ENCODE results near the gene MYL6. TPM values are rescaled to one million over a fixed set of nuclear protein-coding genes. Genes with fewer than 3 reads are reported as not detected.
"Not testable (repeated sequence)": the region's sequence is repeated elsewhere in the genome, so short reads cannot be mapped to it uniquely, and the experiment has no call there.

The MYL6 gene
- 546 TPM for total RNA-seq
- long read RNA-seq, transcript MYL6-207 (6 exons, 655 nt) = minor isoform, 60 of 443 reads
- long read RNA-seq, transcript MYL6-219 (5 exons, 1,438 nt) = minor isoform, 10 of 443 reads
- long read RNA-seq, transcript MYL6-218 (7 exons, 901 nt) = major isoform, 96 of 443 reads
- long read RNA-seq, partial matches to known transcripts = 59 of 443 reads
- long read RNA-seq, other reads (novel, unspliced or antisense) = 211 of 443 reads

DNA sequence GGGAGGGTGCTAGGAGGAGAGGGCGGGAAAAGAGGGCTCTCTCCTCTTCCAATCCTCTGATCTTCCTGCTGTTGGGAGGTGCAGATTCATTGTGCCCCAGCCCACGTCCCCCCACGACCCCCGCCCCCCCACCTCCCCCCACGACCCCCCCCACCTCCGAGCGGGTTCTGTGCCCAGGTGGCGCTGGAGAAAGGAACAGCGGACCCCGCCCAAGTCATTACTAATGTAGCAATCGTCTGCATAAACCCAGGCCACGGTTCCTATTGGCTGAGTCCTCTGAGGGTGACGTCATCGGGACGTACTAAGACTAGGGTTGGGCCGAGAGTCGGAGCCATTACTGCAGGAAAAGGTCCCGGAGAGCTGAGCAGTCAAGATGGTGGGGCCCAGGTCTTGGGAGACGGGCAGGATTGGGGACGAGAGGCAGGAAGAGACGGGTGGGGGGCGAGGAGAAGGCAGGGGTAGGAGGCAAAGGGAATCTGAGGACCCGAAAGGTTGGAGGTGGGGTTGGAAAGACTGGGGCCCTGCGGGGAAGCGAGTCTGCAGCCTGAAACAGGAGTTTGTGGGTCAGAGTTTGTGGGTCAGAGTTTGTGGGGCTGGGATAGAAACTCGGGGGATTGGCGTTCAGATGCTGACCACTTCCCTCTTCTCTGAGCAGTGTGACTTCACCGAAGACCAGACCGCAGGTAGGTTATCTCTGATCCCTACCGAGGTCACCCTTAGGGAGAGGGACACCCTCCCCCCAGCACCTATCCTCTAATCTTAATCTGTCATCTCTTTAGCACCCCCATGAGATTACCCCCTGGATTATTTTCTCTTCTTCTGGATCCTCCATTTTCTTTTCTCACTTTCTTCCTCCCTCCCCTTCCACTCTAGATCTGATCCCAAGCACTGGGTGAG lies at the start of gene MYL6:
Gene MYL6 (plus strand): TSS at position 331 of the 897 bp plus-strand sequence. CDS start 43 bp downstream, at position 374.
- intact Hi-C loops (cut with micrococcal nuclease) = no loop called here
- ATAC-seq = peak; percentile 90
- peak; percentile 92 for DNase-seq

DNA sequence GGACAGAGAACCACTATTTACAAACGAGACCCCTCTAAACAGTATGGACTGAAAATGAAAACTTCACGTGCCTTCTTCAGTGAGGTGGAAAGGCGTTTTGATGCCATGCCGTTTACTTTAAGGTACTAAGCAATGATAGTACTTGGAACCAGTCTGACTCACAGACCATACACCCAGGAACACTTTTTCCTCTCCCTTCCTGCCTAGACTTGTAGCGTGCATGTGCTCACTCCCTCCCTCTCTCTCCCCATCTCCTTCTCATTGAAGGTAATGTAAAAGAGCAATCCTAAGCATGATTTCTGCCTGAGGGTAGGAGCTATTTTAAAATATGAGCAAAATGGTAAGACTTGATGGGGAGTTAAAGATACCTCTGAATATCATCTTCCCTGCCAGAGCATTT lies 47.6 kb upstream of the MYL6 start:
- DNase-seq (no peak), ATAC-seq (no peak)
- intact Hi-C loops (cut with micrococcal nuclease) = no loop called here

DNA sequence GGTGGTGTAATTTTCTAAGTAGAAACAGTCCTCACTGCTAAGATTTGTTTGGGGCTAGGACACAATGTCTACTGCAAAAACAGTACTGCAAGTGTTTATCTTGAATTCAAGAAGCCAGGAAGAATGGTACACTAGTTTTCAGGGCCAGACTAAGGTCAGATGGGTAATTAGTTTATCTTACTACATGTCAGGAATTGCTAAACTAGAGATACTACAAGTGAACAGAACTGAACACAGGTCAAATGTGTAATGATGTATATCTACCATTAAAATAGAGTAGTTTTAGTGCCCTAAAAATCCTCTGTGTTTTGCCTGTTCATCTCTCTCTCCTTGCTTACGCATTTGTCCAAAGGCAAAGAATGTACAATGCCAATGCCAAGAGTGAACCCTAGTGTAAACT lies 44.1 kb upstream of the MYL6 start:
- DNase-seq = no peak
- ATAC-seq = no peak
- intact Hi-C loops (cut with micrococcal nuclease) = no loop called here

DNA sequence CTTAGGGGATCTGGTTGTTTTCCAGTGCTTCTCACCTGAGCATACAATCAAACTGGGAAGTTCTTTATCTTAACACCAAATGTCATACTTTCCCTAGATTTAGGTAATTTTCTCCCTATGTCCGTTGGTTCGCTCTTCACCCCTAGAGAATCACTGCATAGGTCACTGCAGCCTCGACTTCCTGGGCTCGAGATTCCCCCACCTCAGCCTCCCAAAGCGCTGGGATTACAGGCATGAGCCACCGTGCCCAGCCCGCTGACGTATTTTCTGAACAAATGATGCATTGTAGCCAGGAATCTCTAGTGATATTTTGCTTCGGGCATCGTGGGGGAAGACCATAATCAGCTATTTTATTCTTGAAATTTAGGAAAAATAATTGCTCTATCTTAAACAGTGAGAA lies 42.8 kb upstream of the MYL6 start:
- ATAC-seq (no peak), DNase-seq (peak; percentile 38)
- intact Hi-C loops (cut with micrococcal nuclease) = no loop called here

DNA sequence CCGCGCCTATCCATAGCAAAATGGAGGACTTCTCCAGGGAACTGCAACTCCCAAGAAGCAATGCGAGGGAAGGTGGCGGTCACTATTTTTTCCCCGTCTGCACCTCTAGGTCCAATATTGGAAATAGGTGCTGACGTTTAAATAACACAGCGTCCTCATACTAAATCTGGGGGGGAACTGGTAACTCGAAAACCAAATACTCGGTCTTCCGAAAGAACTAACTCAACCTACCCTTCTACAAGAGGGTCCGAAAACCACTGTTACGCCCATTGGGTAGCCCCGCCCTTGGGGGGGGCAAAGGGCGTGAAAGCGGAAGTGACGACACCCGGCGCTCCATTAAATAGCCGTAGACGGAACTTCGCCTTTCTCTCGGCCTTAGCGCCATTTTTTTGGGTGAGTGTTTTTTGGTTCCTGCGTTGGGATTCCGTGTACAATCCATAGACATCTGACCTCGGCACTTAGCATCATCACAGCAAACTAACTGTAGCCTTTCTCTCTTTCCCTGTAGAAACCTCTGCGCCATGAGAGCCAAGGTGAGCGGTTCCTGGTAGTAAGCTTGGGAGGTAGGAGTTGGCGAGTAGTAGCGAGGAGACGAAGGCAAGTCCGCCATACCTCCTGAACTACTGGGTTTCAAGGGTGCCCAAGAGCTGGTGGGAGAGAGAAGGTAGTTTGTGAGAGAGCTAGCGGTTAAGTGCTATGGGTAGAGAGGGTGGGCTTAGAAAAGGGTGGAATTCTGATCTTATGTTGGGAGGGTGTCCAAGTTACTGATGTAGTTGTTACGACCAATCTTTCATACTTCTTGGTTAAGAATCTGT lies 41.7 kb upstream of the MYL6 start, which contains the start of gene RPL41:
Gene RPL41 (plus strand): TSS at position 367 of the 815 bp plus-strand sequence.
- ATAC-seq = peak; percentile 78
- DNase-seq = peak; percentile 96
- intact Hi-C loops (cut with micrococcal nuclease) = no loop called here

DNA sequence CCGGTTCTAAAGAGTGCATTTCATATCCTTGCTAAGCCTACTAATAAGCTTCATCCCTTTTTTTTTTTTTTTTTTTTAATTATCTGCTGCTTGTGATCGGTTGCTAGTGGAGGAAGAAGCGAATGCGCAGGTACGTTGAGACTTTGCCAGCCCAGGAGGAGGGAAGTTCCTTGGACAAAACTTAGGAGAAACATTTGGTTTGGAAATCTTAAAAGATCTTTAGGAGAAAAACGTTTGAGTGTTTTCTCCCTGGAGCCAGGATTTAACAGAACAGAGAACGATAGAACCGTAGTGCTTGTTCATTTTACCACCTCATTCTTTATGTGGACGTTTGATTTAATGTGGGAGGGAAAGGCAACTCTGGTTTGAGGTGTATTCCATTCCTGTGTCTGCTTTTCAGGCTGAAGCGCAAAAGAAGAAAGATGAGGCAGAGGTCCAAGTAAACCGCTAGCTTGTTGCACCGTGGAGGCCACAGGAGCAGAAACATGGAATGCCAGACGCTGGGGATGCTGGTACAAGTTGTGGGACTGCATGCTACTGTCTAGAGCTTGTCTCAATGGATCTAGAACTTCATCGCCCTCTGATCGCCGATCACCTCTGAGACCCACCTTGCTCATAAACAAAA lies 41.0 kb upstream of the MYL6 start:
- ATAC-seq; intact Hi-C loops (cut with micrococcal nuclease); DNase-seq: not testable (repeated sequence)

DNA sequence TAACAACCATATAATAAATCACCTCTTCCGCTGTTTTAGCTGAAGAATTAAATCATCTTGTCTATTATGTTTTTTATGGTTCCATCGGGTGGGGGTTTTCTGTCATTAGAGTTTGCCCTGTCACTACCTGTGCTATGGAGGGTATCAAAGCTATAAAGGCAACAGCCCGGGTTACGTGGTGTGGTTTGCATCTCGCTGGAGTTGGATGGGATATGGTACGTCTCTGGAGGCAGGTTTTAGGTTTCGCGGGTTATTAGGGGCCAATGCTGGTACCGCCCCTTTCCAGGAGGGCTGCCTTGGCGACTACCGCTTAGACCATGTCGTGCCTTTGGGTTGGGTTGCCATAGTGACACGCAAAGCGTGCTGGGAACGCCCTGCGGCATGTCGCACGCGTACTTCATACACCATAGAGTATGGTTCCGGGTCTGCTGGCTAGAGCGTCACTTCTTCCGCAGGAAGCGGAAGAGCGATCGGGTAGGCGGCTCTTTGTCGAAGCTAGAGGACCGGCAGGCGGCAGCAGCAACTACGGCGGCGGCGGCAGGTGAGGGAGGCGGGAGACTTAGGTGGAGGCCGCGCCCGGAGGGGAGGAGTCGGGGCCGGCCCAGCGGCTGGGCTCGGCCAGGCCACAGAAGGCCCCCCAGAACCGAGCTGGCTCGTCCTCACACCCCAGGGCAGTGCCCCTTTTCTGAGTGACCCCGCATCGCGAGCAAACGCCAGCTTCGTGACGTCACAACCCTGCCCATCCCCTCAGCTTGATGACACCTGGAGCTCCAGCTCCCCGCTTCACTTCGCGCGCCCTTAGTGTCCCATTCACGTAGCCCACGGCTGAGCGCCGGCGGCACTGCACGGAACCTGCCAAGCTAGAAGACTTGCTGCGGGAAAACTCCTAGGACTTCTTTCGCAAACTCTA lies 40.1 kb upstream of the MYL6 start, which contains the start of gene ZC3H10:
Gene ZC3H10 (plus strand): TSS at position 489 of the 910 bp plus-strand sequence. CDS start 2,297 bp downstream, outside the sequence.
- intact Hi-C loops (cut with micrococcal nuclease) = no loop called here
- DNase-seq (peak; percentile 97), ATAC-seq (peak; percentile 85)

DNA sequence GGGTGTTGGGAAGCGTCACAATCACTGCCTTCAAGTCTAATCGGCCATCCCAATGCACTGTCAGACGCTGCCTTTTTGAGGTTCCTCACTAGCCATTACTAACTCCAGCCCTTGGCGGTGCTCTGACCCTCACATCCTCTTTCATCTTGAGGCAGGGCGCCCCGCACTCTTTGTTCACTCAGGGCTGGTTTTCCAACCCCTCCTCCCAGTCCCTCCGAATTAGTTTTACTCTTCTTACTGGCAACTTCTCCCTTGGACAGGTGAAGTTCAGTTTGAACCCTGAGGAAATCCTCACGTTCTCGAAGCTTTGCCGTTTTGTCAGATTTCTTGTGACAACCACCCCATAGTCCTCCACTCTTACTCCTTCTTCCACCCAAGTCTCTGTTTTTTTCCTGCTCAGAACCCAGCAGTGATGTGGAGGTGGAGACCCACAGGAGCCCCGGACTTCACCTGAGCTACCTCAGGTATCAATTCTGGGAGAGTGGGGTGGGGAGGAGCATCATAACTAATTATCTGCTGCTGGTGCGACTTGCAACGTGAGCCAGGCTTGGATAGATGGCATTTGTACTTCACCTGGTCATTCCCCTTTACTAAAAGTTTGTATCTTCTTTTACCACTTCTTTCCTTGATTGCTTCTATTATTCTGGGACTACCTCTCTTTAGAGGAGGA lies 39.3 kb upstream of the MYL6 start:
- DNase-seq (no peak), ATAC-seq (no peak)

DNA sequence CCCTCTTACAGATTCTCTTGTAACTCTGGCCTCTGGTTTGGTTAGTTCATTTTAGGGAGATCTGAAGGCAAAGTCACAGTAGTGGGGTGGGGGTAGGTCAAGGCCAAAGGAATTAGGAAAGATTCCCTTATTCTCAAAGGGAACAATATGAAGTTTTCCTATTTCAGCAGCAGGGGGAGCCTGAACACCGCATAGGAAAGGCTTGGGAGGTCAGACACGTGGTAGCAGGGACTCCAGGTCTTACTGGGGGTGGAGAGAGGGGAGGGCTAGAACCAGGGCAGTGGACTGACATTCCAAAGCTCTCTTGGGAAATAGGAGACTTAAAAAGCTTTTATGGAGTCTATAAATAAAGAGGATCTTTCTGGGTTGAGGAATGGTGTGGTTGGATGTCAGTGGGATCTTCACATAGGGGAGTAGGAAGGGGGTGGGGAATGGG lies 38.8 kb upstream of the MYL6 start:
- ATAC-seq = peak; percentile 44
- intact Hi-C loops (cut with micrococcal nuclease) = no loop called here

More for the DNA sequence above, 39.3 kb upstream of the MYL6 start:
- intact Hi-C loops (cut with micrococcal nuclease) = no loop called here

DNA sequence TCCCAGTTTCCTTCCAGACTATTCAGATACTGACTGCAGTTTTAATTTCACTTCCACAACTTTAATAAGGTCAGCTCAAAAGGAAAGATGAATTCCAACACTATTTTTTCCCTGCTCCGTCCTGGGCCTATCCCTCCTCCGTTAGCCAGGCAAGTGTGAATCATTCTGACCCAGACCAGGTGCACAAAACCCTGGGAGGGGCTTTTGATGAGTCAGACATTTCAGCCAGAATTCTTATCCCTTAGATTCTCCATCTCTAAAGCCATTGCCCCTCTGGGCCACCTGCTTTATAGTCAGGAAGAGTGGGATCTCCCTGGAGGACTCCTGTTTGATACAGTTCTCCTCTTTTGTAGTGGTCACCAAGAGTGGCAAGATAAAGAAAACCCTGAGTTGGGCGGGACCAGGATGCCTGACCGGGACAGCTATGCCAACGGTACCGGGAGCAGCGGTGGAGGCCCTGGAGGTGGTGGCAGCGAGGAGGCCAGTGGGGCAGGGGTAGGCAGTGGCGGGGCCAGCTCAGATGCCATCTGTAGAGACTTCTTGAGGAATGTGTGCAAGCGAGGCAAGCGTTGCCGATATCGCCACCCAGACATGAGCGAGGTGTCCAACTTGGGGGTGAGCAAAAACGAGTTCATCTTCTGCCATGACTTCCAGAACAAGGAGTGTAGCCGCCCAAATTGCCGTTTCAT lies 37.9 kb upstream of the MYL6 start:
- DNase-seq (no peak), ATAC-seq (no peak)
- intact Hi-C loops (cut with micrococcal nuclease) = loop anchor here (10.0 kb wide), 1 partner anchor 64 kb away; the partner anchor contains the start of gene SMARCC2

More for the DNA sequence above, 38.8 kb upstream of the MYL6 start:
- peak; percentile 58 for DNase-seq

DNA sequence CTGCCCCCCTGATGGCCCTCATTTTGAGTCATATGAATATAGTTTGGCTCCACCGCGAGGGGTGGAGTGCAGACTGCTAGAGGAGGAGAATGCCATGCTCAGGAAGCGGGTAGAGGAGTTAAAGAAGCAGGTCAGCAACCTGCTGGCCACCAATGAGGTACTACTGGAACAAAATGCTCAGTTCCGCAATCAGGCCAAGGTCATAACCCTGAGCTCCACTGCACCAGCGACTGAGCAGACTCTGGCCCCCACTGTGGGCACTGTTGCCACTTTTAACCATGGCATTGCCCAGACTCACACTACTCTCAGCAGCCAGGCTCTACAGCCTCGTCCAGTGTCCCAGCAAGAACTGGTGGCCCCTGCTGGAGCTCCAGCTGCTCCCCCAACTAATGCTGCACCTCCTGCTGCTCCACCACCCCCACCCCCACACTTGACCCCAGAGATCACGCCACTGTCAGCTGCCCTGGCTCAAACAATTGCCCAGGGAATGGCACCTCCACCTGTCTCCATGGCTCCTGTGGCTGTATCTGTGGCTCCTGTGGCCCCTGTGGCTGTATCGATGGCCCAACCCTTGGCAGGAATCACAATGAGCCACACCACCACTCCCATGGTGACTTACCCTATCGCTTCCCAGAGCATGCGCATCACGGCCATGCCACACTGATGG lies 36.8 kb upstream of the MYL6 start:
- ATAC-seq = no peak
- no peak for DNase-seq
- intact Hi-C loops (cut with micrococcal nuclease) = loop anchor here (10.0 kb wide), 1 partner anchor 63 kb away; the partner anchor contains the start of gene SMARCC2

DNA sequence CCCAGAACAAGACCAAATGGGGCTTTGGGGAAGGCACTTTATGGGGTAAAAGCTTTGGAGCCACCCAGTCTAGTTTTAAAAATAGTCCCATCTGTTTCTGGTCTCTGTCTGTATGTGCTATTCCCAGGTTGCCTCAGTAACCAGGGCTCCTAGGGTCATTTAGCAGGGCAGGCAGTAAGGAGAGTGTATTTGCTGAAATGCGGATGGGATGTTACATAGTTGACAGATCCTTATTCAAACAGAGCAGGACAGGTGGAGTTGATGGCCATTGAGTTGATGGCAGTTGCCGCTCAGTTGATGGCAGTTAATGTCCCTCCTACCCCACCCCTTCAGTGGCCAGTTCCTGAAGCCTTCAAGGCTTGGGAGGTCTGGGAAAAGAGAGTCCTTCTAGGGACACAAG lies 35.5 kb upstream of the MYL6 start:
- no peak for DNase-seq

DNA sequence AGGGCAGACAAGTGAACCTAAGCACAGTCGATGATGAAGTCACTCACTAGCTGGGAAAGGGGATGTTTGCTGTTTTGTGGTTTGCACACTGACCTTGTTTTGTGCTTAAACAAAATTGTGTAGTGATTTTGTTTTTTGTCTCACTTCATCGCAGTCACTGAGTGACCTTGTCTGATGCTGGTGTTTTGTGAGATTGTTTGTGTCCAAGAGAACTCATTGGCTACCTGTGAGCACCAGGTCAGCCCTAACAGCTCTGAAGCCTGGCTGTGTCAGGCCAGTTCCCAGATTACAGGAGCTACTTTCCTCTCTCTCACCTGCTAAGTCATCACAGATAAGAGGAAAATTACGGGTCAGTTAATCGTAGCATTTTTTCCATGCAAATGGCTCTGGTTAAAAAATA lies 34.0 kb upstream of the MYL6 start:
- ATAC-seq (no peak), DNase-seq (no peak)
- intact Hi-C loops (cut with micrococcal nuclease) = loop anchor here (10.0 kb wide), 1 partner anchor 61 kb away; the partner anchor contains the start of gene SMARCC2

More for the DNA sequence above, 35.5 kb upstream of the MYL6 start:
- intact Hi-C loops (cut with micrococcal nuclease) = loop anchor here (10.0 kb wide), 1 partner anchor 62 kb away; the partner anchor contains the start of gene SMARCC2
- no peak for ATAC-seq

DNA sequence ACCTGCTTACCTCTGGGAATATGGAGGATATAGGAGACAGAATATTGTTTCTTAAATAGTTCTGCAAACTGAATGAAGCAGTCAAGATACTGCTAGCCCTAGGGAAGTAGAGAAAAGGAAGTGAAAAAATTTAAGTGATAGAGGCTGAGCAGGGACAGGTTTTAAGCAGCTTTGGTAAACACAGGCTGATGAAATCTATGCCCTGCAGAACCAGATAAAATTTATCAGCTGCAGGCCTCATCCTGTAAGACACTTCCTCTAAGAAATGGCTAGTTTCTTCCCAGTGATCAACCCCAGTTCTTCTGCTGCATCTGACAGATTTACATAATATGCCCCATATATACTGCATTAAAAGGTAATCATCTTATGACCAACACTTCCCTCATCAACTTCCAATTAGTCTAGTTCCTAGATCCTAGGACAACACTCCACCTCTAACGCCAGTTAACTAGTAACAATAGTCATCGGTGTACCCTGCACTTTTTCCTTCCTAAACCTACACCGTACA lies 31.4 kb upstream of the MYL6 start:
- ATAC-seq (no peak), DNase-seq (no peak)
- intact Hi-C loops (cut with micrococcal nuclease) = loop anchor here (10.0 kb wide), 1 partner anchor 58 kb away; the partner anchor contains the start of gene SMARCC2

DNA sequence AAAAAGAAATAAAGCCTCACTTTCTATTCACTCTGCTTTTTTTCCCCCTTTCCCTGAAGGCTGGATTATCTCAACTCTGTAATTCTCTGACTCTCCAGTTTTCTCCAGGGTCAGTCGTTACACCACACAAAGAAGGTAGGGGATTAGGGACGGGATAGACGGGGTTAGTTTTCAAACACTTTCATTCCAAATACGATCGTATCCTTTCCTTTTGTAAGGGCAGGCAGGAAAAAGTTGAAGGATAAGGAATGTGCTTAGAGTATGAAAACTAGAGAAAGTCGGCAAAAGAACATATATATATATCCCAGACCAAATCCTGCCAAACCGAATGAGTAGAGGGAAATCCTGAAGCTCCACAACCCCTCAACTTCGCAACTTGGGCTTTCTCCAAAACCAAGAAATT lies 30.7 kb upstream of the MYL6 start:
- intact Hi-C loops (cut with micrococcal nuclease) = loop anchor here (10.0 kb wide), 1 partner anchor 57 kb away; the partner anchor contains the start of gene SMARCC2
- no peak for DNase-seq
- no peak for ATAC-seq

All from left ventricle myocardium superior (tissue), 1 donor.